SK-N-SH treated with all-trans-retinoic acid at 6 μM for 48 hours (cell line): ENCODE data around the gene TNFRSF4.

ENCODE experiments used
- ATAC-seq: fragments of 200-7000 bp; cut with Tn5 transposase; 3 replicates; pipeline ENCODE4 v1.9.1; 2020; ENCODE audit warnings: mild to moderate bottlenecking, moderate library complexity
- ARNTL ChIP-seq: fragments of 450-650 bp; formaldehyde crosslinking; IDR thresholded peaks from 2 replicates; pipeline ENCODE4 v1.5.0; 2020; ENCODE audit warnings: low read depth, mild to moderate bottlenecking, moderate library complexity, borderline replicate concordance
- CREB5 ChIP-seq: fragments of 250-450 bp; sonication (Bioruptor Pico); IDR thresholded peaks from 2 replicates; pipeline ENCODE4 v1.5.1; 2020; ENCODE audit warnings: low read depth, mild to moderate bottlenecking, moderate library complexity
- CSDC2 ChIP-seq: fragments of 250-450 bp; sonication (Bioruptor Pico); IDR thresholded peaks from 2 replicates; pipeline ENCODE4 v1.5.0; 2020; ENCODE audit warnings: mild to moderate bottlenecking, moderate library complexity
- CSRNP3 ChIP-seq: fragments of 250-450 bp; sonication (Bioruptor Pico); IDR thresholded peaks from 2 replicates; pipeline ENCODE4 v1.5.1; 2021; ENCODE audit warnings: mild to moderate bottlenecking, moderate library complexity
- ESRRG ChIP-seq: fragments of 250-450 bp; sonication (Bioruptor Pico); IDR thresholded peaks from 2 replicates; pipeline ENCODE4 v1.6.1; 2021; ENCODE audit warnings: mild to moderate bottlenecking
- GLIS3 ChIP-seq: fragments of 250-450 bp; sonication (Bioruptor Pico); IDR thresholded peaks from 2 replicates; pipeline ENCODE4 v1.5.0; 2020; ENCODE audit warnings: mild to moderate bottlenecking, moderate library complexity
- ISL1 ChIP-seq: fragments of 250-450 bp; sonication (Bioruptor Pico); IDR thresholded peaks from 2 replicates; pipeline ENCODE4 v2.1.2; 2022; ENCODE audit warnings: mild to moderate bottlenecking, moderate library complexity
- OSR1 ChIP-seq: fragments of 250-450 bp; sonication (Bioruptor Pico); IDR thresholded peaks from 2 replicates; pipeline ENCODE4 v1.8.0; 2022; ENCODE audit warnings: moderate library complexity, mild to moderate bottlenecking, inconsistent platforms
- PATZ1 ChIP-seq: fragments of 250-450 bp; sonication (Bioruptor Pico); IDR thresholded peaks from 2 replicates; pipeline ENCODE4 v1.8.0; 2020; ENCODE audit warnings: mild to moderate bottlenecking, moderate library complexity, borderline replicate concordance
- POU6F1 ChIP-seq: fragments of 250-450 bp; sonication (Bioruptor Pico); IDR thresholded peaks from 2 replicates; pipeline ENCODE4 v1.8.0; 2021; ENCODE audit warnings: low read depth, mild to moderate bottlenecking, moderate library complexity, borderline replicate concordance
- PPARA ChIP-seq: fragments of 250-450 bp; sonication (Bioruptor Pico); IDR thresholded peaks from 2 replicates; pipeline ENCODE4 v1.5.0; 2020; ENCODE audit warnings: mild to moderate bottlenecking, borderline replicate concordance
- RARB ChIP-seq: fragments of 250-450 bp; sonication (Bioruptor Pico); IDR thresholded peaks from 2 replicates; pipeline ENCODE4 v1.8.0; 2021; ENCODE audit warnings: mild to moderate bottlenecking, moderate library complexity
- SNAI2 ChIP-seq: fragments of 250-450 bp; sonication (Bioruptor Pico); IDR thresholded peaks from 2 replicates; pipeline ENCODE4 v1.5.0; 2020; ENCODE audit warnings: mild to moderate bottlenecking, moderate library complexity
- TSHZ2 ChIP-seq: fragments of 250-450 bp; sonication (Bioruptor Pico); IDR thresholded peaks from 2 replicates; pipeline ENCODE4 v1.5.0; 2020; ENCODE audit warnings: mild to moderate bottlenecking, moderate library complexity
- ZC3H10 ChIP-seq: fragments of 250-450 bp; sonication (Bioruptor Pico); IDR thresholded peaks from 2 replicates; pipeline ENCODE4 v1.5.1; 2021; ENCODE audit warnings: mild to moderate bottlenecking, moderate library complexity
- ZFP3 ChIP-seq: fragments of 250-450 bp; sonication (Bioruptor Pico); IDR thresholded peaks from 2 replicates; pipeline ENCODE4 v1.5.0; 2020; ENCODE audit warnings: mild to moderate bottlenecking, moderate library complexity
- ZFP30 ChIP-seq: fragments of 450-650 bp; formaldehyde crosslinking; IDR thresholded peaks from 2 replicates; pipeline ENCODE4 v1.5.0; 2022; ENCODE audit warnings: mild to moderate bottlenecking, moderate library complexity
- ZNF565 ChIP-seq: fragments of 450-650 bp; formaldehyde crosslinking; conservative IDR thresholded peaks from 2 replicates; pipeline ENCODE4 v1.5.0; 2020; ENCODE audit warnings: low read depth, mild to moderate bottlenecking, moderate library complexity
- ZNF8 ChIP-seq: fragments of 450-650 bp; formaldehyde crosslinking; IDR thresholded peaks from 2 replicates; pipeline ENCODE4 v1.5.0; 2020; ENCODE audit warnings: mild to moderate bottlenecking, moderate library complexity

Gene TNFRSF4

GRCh38 chr1:1205769-1206375 is 8.1 kb downstream of the TNFRSF4 start:
- no peak for TF ChIP-seq CSRNP3 (CRISPR knock-in tag)
- no peak for TF ChIP-seq GLIS3 (CRISPR knock-in tag)
- TF ChIP-seq PATZ1: no peak
- TF ChIP-seq PPARA (CRISPR knock-in tag): no peak
- TF ChIP-seq ZNF8: no peak
- no peak for TF ChIP-seq POU6F1 (CRISPR knock-in tag)
- TF ChIP-seq ZFP30 (CRISPR knock-in tag): no peak
- TF ChIP-seq CSDC2: no peak
- no peak for TF ChIP-seq ESRRG
- no peak for TF ChIP-seq ZC3H10
- no peak for TF ChIP-seq ZNF565 (CRISPR knock-in tag)
- no peak for TF ChIP-seq OSR1 (CRISPR knock-in tag)
- no peak for TF ChIP-seq RARB (CRISPR knock-in tag)
- TF ChIP-seq TSHZ2: no peak
- TF ChIP-seq ARNTL: no peak
- TF ChIP-seq ZFP3 (CRISPR knock-in tag): no peak
- TF ChIP-seq, all 23 proteins: peak for 0
- ATAC-seq: no peak

GRCh38 chr1:1204998-1205768 is 8.8 kb downstream of the TNFRSF4 start:
- ATAC-seq: no peak
- no peak for TF ChIP-seq SNAI2 (CRISPR knock-in tag)
- TF ChIP-seq CREB5 (CRISPR knock-in tag): no peak
- no peak for TF ChIP-seq PATZ1
- TF ChIP-seq ISL1 (CRISPR knock-in tag): no peak
- no peak for TF ChIP-seq GLIS3 (CRISPR knock-in tag)
